ENCODE data around the gene FOXE1. TPM values are rescaled to one million over a fixed set of nuclear protein-coding genes. Genes with fewer than 3 reads are reported as not detected.
A peak's percentile ranks its signal among the peaks of the same experiment; 100 is the strongest.

The FOXE1 gene
- total RNA-seq, 1 donor from 2014 or later = 57.1 TPM

DNA sequence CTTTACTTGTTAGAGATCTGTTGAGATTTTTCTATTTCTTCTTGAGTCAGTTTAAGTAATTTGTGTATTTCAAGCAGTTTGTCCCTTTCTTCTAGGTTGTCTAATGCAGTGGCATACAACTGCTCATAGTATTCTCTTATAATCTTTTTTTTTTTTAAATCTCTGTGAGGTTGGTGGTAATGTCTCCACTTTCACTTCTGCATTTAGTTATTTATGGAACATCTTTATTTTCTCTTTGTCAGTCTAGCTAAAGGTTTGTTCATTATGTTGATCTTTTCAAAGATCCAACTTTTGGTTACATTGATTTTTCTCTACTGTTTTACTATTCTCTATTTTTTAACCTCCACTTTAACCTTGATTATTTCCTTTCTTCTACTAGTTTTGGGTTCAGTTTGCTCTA lies 13.8 kb downstream of the FOXE1 start:
- no peak for DNase-seq (ENCODE audit: low read depth)

- no peak for DNase-seq (ENCODE audit: low read depth)
Measured at GRCh38 chr9:97868859-97869258, 15.8 kb downstream of the FOXE1 start.

DNA sequence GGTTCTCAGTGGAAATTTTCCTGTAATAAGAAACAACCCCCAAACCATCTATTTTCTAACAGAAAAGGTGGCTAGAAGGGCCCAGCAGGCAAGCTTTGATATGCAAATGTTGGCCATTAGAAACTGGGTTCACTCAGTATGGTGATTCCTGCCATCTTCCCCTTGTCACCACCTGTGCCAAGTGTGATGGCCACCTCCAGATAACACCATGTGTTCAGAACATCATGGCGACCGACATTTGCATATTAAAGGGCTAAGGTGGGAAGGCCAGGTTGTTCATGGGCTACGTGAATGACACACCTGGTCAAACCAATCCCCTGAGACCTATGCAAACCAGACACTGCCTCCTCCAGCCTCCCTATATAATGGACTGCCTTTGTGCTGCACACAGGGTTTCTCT lies 20.4 kb downstream of the FOXE1 start:
- no peak for DNase-seq (ENCODE audit: low read depth)

DNA sequence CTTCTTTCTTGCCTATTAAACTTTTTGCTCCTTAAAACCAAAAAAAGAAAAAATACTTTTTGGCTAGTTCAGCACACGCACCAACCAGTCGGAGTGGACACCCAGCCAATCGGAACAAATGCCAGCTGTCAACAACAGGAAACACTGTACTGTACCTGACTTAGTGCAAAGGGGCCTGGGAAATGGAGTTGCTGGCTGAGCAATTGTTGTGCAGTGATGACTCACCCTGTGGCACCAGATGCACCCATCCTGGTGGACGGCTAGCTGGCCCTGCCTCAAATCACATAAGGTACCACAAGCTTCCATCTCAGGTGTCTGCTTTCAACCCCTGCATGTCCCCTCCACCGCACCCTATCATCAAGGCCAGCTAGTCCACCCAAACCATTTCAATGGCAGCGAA lies 20.9 kb downstream of the FOXE1 start:
- DNase-seq (ENCODE audit: low read depth) = peak; percentile 88

GRCh38 chr9:97874624-97875023 lies 21.6 kb downstream of the FOXE1 start:
- peak; percentile 61 for DNase-seq (ENCODE audit: low read depth)

- no peak for DNase-seq (ENCODE audit: low read depth)
Measured at GRCh38 chr9:97875111-97875510, 22.1 kb downstream of the FOXE1 start.

GRCh38 chr9:97876061-97876460 lies 23.0 kb downstream of the FOXE1 start:
- DNase-seq (ENCODE audit: low read depth) = no peak

DNA sequence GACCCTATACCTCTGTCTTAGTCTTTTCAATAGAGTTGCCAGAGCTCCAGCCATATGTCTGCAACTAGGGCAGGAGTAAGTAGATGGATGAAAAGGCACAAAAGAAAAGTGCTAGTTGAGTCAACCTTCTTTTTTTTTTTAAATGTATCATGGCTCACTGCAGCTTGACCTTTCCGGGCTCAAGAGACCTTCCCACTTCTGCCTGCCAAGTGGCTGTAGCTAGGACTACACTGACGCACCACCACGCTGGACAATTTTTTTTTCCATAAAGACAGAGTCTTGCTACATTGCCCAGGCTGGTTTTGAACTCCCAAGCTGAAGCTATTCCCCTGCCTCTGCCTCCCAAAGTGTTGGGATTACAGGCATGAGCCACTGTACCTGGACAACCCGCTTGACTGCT lies 27.3 kb downstream of the FOXE1 start:
- peak; percentile 65 for DNase-seq (ENCODE audit: low read depth)

DNA sequence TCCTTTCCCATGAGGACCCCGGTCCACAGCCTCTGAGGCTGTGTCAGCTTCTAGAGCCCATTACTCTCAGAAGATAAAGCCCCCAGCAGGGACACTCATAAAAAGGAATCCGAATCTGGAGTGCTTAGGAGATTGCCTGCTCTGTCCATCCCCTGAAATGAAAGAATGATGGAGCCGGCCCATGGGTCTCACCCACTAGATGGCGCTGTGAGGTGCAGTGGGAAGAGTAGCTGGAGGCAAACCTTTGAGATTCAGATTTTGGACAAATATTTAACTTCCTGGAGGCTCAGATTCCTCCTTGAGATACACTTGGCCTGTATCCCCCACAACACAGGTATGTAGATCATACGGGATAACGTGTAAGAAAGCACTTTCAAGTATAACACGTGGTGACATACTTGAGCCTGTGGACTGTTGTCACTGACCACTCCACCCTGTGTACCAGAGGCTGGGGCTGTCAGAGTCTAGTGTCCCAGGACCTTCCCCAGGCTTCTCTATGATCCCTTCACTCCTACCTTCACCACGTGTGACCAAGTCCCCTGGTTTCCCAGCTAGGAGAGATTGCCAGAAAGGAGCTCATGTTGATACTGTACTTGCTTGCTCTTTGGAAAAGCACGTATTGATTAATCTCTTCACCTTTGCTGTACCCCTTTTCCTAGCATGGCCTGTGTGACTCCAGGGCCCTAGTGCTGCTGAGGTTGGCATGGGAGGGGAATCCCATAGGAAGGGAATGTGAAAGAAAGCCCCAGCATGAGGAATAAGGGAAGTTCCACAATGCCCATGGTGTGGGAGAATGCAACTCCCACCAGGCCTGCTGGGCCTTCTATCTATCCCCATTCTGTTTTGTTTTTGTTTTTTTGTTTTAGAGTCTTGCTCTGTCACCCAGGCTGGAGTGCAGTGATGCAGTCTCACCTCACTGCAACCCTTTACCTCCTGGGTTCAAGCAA lies 37.2 kb downstream of the FOXE1 start:
- no peak for DNase-seq (ENCODE audit: low read depth)

DNA sequence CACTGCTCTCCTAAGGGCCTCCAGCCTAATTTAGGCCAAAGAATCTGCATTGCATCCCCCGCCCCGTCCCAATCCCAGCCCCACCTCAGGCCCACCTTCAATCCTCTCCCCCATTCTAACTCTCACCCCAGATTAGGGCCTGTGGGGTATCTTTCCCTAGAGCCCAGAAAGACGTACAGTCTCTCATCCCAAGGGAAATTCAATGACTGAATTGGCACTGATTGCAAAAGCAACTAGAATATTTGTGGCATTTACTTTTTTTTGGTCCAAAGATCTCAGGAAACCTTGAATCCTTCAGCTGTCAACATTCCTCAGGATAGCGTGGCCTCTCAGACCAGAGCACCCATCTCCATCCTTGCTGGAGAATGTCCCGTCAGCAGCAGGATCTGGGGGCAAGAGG lies 38.7 kb downstream of the FOXE1 start:
- DNase-seq (ENCODE audit: low read depth) = no peak

- DNase-seq (ENCODE audit: low read depth) = no peak
Measured at GRCh38 chr9:97892421-97892820, 39.4 kb downstream of the FOXE1 start.

- DNase-seq (ENCODE audit: low read depth) = peak; percentile 41
Measured at GRCh38 chr9:97895211-97895610, 42.2 kb downstream of the FOXE1 start.

DNA sequence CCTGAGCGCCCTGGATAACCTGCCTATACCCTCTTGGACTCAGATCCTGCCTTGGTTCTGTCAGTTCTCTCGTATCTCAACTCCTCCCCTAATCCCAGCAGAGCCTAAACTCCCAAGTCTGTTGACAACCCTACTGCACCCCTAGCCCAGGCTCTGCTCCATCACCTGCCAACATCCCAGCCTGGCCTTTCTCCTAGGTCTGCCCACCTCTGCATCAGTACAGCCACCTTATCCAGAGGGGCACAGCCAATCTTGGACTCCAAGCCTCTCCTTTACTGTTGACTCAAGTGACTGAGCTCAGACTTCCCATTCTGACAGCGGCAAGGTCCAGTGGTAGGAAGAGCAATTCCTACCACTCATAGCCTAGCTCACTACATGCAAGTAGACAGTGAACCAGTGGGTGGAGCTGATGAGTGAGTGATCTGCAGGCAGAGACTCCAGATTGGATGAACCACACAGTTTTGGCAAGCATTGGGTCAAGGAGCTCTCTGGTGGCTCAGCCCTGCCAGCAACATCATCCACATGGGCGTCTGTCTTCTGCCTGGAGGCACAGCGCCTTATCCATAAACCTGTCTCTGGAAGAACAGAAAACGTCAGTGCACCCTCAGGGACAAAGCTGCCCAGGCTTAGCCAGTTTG lies 42.8 kb downstream of the FOXE1 start:
- DNase-seq (ENCODE audit: low read depth) = no peak

DNA sequence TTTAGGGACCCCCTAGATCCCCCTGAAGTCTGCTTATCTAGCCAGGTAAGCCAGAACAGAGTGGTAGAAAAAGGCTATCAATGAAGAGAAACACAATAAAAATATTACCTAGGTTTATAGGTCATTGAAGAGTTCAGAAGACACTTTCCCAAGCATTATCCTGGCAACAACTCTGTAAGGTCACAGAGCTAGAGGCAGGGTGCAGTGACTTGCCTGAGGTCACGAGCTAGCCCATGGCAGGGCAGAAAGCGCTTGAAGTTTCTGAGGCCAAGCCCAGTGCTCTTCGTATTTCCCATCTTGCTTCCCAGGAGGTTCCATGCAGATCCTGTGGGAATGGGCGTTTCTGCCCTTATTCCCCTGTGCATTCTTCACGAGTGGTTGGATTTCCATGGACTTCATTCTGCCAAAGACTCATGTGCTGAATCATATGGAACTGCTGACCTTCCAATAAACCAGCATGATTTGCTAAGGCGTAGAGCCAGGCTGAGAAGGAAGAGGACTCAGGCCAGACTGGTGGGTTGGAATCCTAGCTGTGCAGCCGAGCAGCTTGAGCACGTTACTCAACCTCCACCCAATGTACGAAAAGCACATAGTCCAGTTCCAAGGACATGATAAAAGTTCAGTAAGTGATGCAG lies 47.2 kb downstream of the FOXE1 start:
- peak; percentile 24 for DNase-seq (ENCODE audit: low read depth)

DNA sequence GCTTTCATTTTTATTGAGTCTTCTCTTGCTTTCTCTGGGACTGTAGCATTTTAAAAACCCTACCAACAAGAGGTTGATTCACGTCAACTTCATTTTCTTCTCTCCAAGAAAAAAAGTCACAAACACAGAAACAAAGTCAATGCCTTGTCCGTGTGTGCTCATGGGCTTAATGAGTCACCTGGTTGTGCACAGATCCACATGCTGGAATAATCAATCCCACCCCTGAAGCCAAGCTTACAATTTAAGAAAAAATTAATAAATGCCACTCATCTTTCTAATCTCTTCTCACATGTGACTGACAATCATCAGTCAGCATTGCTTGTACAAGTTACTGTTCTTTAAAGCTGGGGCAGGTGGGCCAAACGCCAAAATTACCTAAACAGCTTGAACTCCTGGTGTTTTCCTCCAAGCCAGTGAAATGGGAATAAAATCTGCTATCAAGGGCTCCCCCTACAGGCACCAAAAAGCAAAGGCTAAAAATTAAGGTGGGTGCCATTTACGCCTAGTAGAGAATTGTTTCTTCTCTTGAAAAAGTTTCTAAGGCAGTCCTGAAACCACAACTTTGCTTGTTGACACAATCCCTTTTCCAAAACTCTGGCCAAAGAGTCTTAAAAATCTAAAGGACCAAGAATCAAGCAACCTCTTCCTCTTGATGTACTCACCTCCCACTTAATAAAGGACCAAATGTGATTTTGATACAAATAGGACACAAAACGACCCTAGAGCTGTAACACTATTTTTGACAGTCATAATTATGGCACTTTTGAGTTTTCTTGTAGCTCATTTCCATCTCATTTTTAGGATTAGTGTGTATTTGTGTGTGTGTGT lies 47.9 kb downstream of the FOXE1 start:
- DNase-seq (ENCODE audit: low read depth) = peak; percentile 59

GRCh38 chr9:97903177-97903576 lies 50.2 kb downstream of the FOXE1 start:
- no peak for DNase-seq (ENCODE audit: low read depth)

- DNase-seq (ENCODE audit: low read depth) = no peak
Measured at GRCh38 chr9:97904725-97905124, 51.7 kb downstream of the FOXE1 start.

DNA sequence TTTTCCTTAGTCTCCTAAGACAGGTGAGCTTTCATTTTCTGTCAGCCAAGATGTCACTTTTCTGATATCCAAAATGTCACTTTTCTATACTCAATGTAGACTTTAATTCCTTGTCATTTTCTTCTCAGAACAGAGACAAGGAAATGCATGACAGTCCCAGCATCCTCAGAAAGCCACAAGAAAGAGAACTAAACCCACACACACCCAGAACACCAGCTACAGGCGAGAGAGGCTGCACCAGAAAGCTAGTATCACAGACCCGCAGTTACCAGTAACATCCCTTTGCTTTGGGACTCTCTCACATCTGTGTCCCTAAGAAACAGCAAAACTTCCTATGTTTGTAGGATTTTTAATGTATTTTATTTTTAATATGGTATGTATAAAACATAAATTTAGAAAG lies 52.2 kb downstream of the FOXE1 start:
- no peak for DNase-seq (ENCODE audit: low read depth)

Measured in renal cortical epithelial cell (primary cell).